GM19035 (cell line): ENCODE results near the gene UPK3BL2.
"Not testable (repeated sequence)": the region's sequence is repeated elsewhere in the genome, so short reads cannot be mapped to it uniquely, and the experiment has no call there.

Source experiments
- ATAC-seq: cut with Tn5 transposase; IDR thresholded peaks from one replicate; pipeline ENCODE4 v1.9.1; 2021; ENCODE audit not compliant: unreplicated experiment

Gene UPK3BL2

GRCh38 chr7:102532127-102532526 lies 11.4 kb downstream of the UPK3BL2 start:
- ATAC-seq = not testable (repeated sequence)

DNA sequence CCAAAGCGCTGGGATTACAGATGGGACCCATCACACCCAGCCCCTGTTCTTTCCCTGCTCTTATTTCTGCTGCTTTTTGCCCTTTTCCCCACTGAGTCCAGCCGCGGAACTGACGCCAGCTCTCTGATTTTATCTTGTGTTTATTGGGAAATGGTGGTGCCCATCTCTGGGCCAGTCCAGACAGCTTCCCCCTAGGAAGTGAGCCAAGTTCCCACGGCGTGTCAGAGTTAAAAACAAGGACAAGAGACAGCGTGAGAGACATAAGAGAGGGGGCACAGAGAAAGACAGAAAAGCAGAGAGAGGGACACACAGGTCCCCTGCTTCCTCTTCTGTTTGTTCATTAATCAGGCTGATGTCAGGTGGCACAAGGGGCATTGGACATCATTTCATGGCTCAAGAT lies 11.9 kb downstream of the UPK3BL2 start:
- not testable (repeated sequence) for ATAC-seq

DNA sequence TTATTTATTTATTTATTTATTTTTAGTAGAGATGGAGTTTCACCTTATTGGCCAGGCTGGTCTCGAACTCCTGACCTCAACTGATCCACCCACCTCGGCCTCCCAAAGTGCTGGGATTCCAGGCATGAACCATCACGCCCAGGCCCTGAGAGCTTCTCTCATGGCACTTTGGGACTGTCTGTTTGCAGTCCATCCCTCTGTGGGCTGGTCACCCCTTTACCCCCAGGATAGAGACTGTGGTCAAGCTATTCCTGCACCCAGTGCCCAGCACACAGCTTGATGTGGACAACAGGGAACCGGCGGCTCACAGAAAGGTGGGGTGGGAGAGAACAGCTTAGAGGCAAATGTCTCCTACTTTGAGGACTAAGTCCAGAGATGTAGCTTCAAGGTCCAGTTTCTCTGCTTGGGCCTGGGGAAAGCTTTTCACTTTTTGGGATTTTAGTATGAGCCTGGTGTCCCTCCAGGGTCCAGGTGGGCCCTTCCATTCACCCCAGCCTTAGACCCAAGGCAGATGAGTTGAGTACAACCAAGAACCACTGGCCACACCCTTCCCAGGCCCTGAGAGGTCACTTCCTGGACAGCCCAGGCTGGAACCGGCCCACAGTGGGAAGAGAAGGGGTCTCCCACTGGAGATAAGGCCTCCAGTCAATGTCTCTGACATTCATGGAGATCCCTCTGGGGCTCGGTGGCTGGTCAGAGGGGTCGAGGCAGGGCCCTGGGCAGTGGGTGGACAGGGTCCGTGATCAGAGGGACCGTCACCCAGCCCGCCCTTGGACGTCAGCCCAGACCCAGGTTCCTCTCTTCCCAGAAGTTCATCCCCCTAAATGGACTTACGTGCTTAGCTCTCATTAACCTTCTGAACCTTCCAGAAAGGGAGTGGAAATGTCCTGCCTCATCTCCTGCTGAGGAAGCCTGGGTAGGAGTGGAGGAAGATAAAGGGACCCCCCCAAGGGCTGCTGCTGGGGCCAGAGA lies 15.4 kb downstream of the UPK3BL2 start:
- not testable (repeated sequence) for ATAC-seq

GRCh38 chr7:102527182-102527581 lies 16.3 kb downstream of the UPK3BL2 start:
- ATAC-seq = not testable (repeated sequence)

DNA sequence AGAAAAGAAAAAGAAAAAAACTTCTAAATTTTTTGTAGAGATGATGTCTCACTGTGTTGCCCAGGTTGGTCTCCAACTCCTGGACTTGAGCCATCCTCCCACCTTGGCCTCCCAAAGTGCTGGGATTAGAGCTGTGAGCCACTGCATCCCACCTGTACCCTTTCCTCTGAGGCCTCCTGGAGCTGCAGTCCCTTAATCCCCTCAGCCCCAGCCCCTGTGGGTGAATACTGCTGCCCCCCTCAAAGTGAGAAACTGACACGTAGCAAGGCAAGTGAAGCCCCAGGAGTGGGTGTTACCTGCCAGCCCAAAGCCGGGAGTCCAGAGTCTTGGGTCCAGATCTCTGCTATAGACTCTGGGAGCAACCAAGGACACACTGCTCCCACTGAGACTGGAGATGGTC lies 18.7 kb downstream of the UPK3BL2 start:
- ATAC-seq = not testable (repeated sequence)

DNA sequence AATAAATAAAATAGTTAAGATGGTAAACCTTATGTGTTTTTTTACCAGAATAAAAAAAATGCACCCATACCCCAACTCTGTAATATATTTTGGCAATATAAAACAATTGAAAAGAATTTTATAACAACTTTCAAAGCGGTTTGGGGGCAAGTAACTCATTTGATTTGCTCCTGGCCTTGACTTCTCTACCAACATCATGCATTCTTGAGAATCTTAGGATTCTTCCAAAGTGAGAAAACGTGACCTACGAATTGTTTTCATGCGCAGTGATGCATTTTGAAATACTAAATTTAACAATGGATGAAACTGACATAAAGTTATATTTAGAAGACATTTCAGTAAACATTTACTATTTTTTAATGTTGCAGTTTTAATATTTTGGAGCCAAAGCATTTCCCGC lies 22.7 kb downstream of the UPK3BL2 start:
- not testable (repeated sequence) for ATAC-seq

GRCh38 chr7:102517550-102518147 lies 25.8 kb downstream of the UPK3BL2 start, which contains the start of gene RASA4B:
RASA4B (minus strand) TSS chr7:102517777; CDS start chr7:102517710, 67 bp downstream.
- ATAC-seq = peak; percentile 68

DNA sequence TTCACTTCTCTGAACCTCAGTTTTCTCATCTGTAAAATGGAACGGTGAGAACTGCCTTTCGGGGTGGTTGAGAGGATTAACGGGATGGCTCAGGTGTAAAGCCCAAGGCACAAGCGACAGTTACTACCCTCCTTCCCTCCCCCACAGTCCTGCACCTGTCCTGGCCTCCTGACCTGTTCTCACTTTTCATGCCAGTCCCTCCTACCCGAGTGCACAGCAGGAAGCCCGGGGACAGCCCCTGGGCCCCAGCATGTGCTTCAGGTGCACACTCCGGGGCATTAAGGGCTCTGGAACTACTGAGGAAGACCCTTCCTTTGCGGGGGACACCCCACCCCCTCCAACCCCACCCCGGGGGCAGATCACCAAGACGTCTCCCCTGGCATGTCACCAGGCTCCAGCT lies 26.5 kb downstream of the UPK3BL2 start:
- ATAC-seq = peak; percentile 17

DNA sequence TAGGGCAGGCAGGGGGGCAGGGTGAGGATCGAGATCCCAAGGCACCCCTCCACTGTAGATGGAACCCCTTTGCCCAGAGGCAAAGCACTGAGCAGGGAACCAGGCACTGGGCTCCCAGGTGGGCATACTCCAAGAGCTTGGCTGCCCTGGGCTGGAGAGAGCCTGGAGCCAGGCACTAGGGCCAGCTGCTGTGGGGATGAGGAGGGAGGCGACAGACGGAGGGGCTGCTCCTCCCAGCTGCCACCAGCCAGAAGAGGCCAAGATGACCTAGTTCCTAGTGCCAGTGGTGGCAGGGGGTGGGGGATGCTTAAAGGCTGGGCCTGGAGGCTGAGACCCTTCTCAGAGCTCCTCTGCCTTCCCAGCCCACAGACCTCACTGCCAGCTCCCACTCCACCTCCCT lies 27.6 kb downstream of the UPK3BL2 start:
- not testable (repeated sequence) for ATAC-seq

- peak; percentile 68 for ATAC-seq
These were observed 28.4 kb downstream of the UPK3BL2 start for GRCh38 chr7:102514881-102515721.

GRCh38 chr7:102512642-102513221 lies 30.8 kb downstream of the UPK3BL2 start:
- ATAC-seq = not testable (repeated sequence)

GRCh38 chr7:102511860-102512522 lies 31.5 kb downstream of the UPK3BL2 start:
- ATAC-seq = not testable (repeated sequence)

- ATAC-seq = not testable (repeated sequence)
These were observed 32.9 kb downstream of the UPK3BL2 start for GRCh38 chr7:102510575-102510974.

DNA sequence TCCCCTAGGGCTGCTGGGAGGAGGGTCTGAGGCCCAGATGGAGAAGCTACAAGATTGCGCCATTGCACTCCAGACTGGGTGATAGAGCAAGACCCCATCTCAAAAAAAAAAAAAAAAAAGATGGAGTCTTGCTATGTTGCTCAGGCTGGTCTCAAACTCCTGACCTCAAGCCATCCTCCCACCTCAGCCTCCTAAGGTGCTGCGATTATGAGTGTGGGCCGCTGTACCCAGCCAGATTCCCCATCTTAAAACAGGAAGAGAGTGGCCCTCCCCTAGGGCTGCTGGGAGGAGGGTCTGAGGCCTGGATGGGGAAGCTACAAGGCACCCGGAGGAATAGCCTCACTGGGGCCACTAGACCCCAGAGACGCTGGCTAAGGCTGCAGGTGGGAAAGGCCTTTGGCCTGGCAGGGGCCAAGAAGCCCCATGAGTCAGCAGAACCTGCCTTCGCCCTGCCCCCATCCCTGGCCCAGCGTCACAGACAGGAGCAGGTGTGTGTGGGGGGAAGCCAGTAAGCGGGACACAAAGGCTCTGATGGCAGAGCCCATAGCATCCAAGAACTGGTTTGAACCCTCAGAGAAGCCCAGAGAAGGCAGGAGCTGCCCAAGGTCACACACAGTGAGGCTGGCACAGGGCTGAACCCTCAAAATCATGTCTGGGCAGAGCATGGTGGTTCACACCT lies 35.9 kb downstream of the UPK3BL2 start:
- ATAC-seq = not testable (repeated sequence)

GRCh38 chr7:102505298-102506185 lies 38.0 kb downstream of the UPK3BL2 start:
- ATAC-seq = not testable (repeated sequence)

- ATAC-seq = not testable (repeated sequence)
These were observed 40.4 kb downstream of the UPK3BL2 start for GRCh38 chr7:102503141-102503540.

- not testable (repeated sequence) for ATAC-seq
These were observed 45.2 kb downstream of the UPK3BL2 start for GRCh38 chr7:102498321-102498720.

DNA sequence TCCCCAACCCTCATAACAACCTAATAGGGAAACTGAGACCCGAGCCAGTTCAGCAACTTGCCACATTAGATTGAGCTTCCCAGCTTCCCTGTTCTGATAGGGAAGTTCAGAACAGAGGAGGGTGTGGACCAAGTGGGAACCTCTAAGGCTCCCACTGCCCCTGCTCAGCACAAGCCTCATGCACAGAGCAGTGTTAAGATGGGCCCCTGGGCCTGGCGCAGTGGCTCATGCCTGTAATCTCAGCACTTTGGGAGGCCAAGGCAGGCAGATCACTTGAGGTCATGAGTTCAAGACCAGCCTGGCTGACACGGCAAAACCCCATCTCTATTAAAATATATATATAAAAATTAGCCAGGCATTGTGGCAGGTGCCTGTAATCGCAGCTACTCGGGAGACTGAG lies 46.2 kb downstream of the UPK3BL2 start:
- not testable (repeated sequence) for ATAC-seq
